ENCODE results near the gene RASSF8.

RASSF8 gene

DNA sequence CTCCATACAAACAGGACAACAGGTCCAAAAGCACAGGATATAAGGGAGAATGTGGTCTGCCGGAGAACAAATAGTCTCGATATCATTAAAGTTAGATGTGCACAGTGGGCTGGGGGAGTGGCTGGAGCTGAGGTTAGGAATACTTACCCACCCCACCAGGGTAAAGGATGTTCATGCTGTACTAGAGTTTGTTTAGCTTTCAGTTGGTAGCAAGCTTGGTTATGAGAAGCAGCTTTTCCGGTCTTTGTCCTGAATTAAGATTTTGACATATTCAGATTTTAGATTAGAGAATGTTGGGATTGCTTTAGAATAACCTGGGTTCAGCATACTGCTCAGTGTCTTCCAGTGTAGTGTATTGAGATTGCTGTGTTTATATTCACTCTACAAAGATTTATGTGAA lies 16.7 kb downstream of the RASSF8 start:
- Histone ChIP-seq H3K36me3 (ENCODE audit: insufficient read depth, low read length) (no peaks in the 10 kb centered on the region), H3K9ac (ENCODE audit: low read depth, low read length, poor library complexity, severe bottlenecking) (no peak overlapping the region), H3K9me3 (ENCODE audit: insufficient read depth, low read depth, low read length) (no peaks in the 10 kb centered on the region), H3K4me2 (ENCODE audit: low read depth, low read length, poor library complexity, severe bottlenecking) (no peak overlapping the region), H3K79me2 (ENCODE audit: insufficient read depth, low read length) (no peaks in the 10 kb centered on the region; the same call in none of the 2 replicates), H3K4me3 (ENCODE audit: low read length, poor library complexity, severe bottlenecking) (no peak overlapping the region), H3K4me1 (ENCODE audit: insufficient read depth, low read length, poor library complexity, severe bottlenecking) (peaks cover 4% of the 10 kb centered on the region), H4K20me1 (ENCODE audit: insufficient read depth, low read length, poor library complexity, severe bottlenecking) (peaks cover 3% of the 10 kb centered on the region), H3F3A (ENCODE audit: low read depth) (no peaks in the 10 kb centered on the region), H3K27me3 (ENCODE audit: insufficient read depth, low read length, poor library complexity, severe bottlenecking) (no peaks in the 10 kb centered on the region), H3K9me2 (replicated peaks; ENCODE audit: low read depth, low read length) (no peaks in the 10 kb centered on the region), H2AFZ (ENCODE audit: low read length) (no peak overlapping the region)
- TF ChIP-seq, protein P1, sequence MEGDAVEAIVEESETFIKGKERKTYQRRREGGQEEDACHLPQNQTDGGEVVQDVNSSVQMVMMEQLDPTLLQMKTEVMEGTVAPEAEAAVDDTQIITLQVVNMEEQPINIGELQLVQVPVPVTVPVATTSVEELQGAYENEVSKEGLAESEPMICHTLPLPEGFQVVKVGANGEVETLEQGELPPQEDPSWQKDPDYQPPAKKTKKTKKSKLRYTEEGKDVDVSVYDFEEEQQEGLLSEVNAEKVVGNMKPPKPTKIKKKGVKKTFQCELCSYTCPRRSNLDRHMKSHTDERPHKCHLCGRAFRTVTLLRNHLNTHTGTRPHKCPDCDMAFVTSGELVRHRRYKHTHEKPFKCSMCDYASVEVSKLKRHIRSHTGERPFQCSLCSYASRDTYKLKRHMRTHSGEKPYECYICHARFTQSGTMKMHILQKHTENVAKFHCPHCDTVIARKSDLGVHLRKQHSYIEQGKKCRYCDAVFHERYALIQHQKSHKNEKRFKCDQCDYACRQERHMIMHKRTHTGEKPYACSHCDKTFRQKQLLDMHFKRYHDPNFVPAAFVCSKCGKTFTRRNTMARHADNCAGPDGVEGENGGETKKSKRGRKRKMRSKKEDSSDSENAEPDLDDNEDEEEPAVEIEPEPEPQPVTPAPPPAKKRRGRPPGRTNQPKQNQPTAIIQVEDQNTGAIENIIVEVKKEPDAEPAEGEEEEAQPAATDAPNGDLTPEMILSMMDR (conservative IDR thresholded peaks at IDR 0.05; ENCODE audit: low read length): no peak
- no peak for TF ChIP-seq EZH2phosphoT487 (IDR thresholded peaks at IDR 0.05; ENCODE audit: borderline replicate concordance)

DNA sequence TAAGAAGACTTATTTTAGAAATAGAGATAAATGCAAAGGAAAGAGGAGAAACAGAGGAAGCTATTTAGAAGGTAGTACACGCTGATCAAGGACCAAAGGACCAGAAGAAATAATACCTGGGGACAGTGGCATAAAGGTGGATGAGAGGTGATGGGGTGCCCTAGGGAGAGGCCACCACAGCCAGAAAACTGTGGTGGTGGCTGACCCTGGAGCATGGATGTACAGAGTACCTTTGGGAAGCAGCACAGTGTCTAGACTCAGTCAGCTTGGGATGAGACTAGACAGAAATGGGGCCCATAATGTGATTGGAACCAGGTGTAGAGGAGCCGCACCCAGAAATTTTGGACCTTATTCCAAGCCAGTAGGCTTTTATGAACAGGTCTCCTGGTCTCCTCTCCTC lies 17.2 kb downstream of the RASSF8 start:
- H3K27me3 ChIP-seq (ENCODE audit: insufficient read depth, low read length, poor library complexity, severe bottlenecking): no peaks in the 10 kb centered on the region
- no peak overlapping the region for H3K4me2 ChIP-seq (ENCODE audit: low read depth, low read length, poor library complexity, severe bottlenecking)
- no peak overlapping the region for H3K4me3 ChIP-seq (ENCODE audit: low read length, poor library complexity, severe bottlenecking)
- TF ChIP-seq, protein P1 (conservative IDR thresholded peaks at IDR 0.05; ENCODE audit: low read length): no peak
- TF ChIP-seq EZH2phosphoT487 (IDR thresholded peaks at IDR 0.05; ENCODE audit: borderline replicate concordance): no peak
- H3F3A ChIP-seq (ENCODE audit: low read depth): no peaks in the 10 kb centered on the region
- H2AFZ ChIP-seq (ENCODE audit: low read length): no peak overlapping the region
- H3K9ac ChIP-seq (ENCODE audit: low read depth, low read length, poor library complexity, severe bottlenecking): no peak overlapping the region
- no peaks in the 10 kb centered on the region; the same call in none of the 2 replicates for H3K79me2 ChIP-seq (ENCODE audit: insufficient read depth, low read length)
- no peaks in the 10 kb centered on the region for H3K36me3 ChIP-seq (ENCODE audit: insufficient read depth, low read length)
- no peaks in the 10 kb centered on the region for H3K9me2 ChIP-seq (replicated peaks; ENCODE audit: low read depth, low read length)
- H4K20me1 ChIP-seq (ENCODE audit: insufficient read depth, low read length, poor library complexity, severe bottlenecking): peaks cover 3% of the 10 kb centered on the region
- H3K9me3 ChIP-seq (ENCODE audit: insufficient read depth, low read depth, low read length): no peaks in the 10 kb centered on the region
- peaks cover 4% of the 10 kb centered on the region for H3K4me1 ChIP-seq (ENCODE audit: insufficient read depth, low read length, poor library complexity, severe bottlenecking)

- Histone ChIP-seq H3K9me3 (ENCODE audit: insufficient read depth, low read depth, low read length) (no peaks in the 10 kb centered on the region), H3K4me3 (ENCODE audit: low read length, poor library complexity, severe bottlenecking) (no peak overlapping the region), H3K9me2 (replicated peaks; ENCODE audit: low read depth, low read length) (no peaks in the 10 kb centered on the region), H3K4me2 (ENCODE audit: low read depth, low read length, poor library complexity, severe bottlenecking) (no peak overlapping the region), H3K36me3 (ENCODE audit: insufficient read depth, low read length) (no peaks in the 10 kb centered on the region), H4K20me1 (ENCODE audit: insufficient read depth, low read length, poor library complexity, severe bottlenecking) (peaks cover 3% of the 10 kb centered on the region), H3K79me2 (ENCODE audit: insufficient read depth, low read length) (no peaks in the 10 kb centered on the region; the same call in 1 of the 2 replicates), H3F3A (ENCODE audit: low read depth) (no peaks in the 10 kb centered on the region), H3K27me3 (ENCODE audit: insufficient read depth, low read length, poor library complexity, severe bottlenecking) (no peaks in the 10 kb centered on the region), H3K4me1 (ENCODE audit: insufficient read depth, low read length, poor library complexity, severe bottlenecking) (peaks cover 4% of the 10 kb centered on the region), H2AFZ (ENCODE audit: low read length) (no peak overlapping the region), H3K9ac (ENCODE audit: low read depth, low read length, poor library complexity, severe bottlenecking) (no peak overlapping the region)
- no peak for TF ChIP-seq EZH2phosphoT487 (IDR thresholded peaks at IDR 0.05; ENCODE audit: borderline replicate concordance)
- TF ChIP-seq, protein P1 (conservative IDR thresholded peaks at IDR 0.05; ENCODE audit: low read length): no peak
These were observed 17.8 kb downstream of the RASSF8 start for GRCh38 chr12:25976289-25976688.

Data from Loucy (cell line).